ENCODE results near the gene ALOX12B. TPM values are rescaled to one million over a fixed set of nuclear protein-coding genes. Genes with fewer than 3 reads are reported as not detected.
"Not testable (repeated sequence)": the region's sequence is repeated elsewhere in the genome, so short reads cannot be mapped to it uniquely, and the experiment has no call there.

Gene ALOX12B
- polyA plus RNA-seq, 2 of the 4 experiments (the other 2 are of a cell fraction): 0.63 to 1.0 TPM

- TF ChIP-seq ZC3H11A (IDR thresholded peaks at IDR 0.05): peak; percentile 94
- H3K4me3 ChIP-seq; FAIRE-seq; H3K4me2 ChIP-seq; H3K9me3 ChIP-seq; POLR2A ChIA-PET; ATAC-seq; H3K27ac ChIP-seq; DNase-seq (ENCODE audit: low read depth in 1 of 2, low spot score in 1 of 2): not testable (repeated sequence)
- WGBS (ENCODE audit: missing lambda C conversion rate): 63% methylated on average over 5 of the region's 5 CpGs
- CTCF ChIA-PET: interaction anchor here (0.6 to 27.4 kb wide), 7 partner anchors 8 to 284 kb away, joined by 3 to 1490 read pairs (median 54); partner anchors contain the start of genes ALOX12B, ALOXE3 and RNF227
- peaks cover 21% of the 10 kb centered on the region for H3K4me1 ChIP-seq
Observed at GRCh38 chr17:8077939-8078338, 9.6 kb downstream of the ALOX12B start.

- no peak for TF ChIP-seq KDM1A (IDR thresholded peaks at IDR 0.05; ENCODE audit: low read depth)
- TF ChIP-seq RARB (CRISPR knock-in tag; IDR thresholded peaks at IDR 0.05): no peak
- no peak for TF ChIP-seq HMGXB4 (CRISPR knock-in tag; IDR thresholded peaks at IDR 0.05; ENCODE audit: borderline replicate concordance)
- TF ChIP-seq NFE2L2 (conservative IDR thresholded peaks at IDR 0.05; ENCODE audit: low read length): no peak
- no peak for TF ChIP-seq MAZ (IDR thresholded peaks at IDR 0.05; ENCODE audit: borderline replicate concordance, low read depth, low read length)
- TF ChIP-seq ZNF302 (CRISPR knock-in tag; IDR thresholded peaks at IDR 0.05): no peak
- no peak for TF ChIP-seq ATOH8 (CRISPR knock-in tag; IDR thresholded peaks at IDR 0.05; ENCODE audit: low read depth)
- TF ChIP-seq HES2 (IDR thresholded peaks at IDR 0.05): no peak
- Histone ChIP-seq H3K4me3 (no peak overlapping the region), H3K27ac (no peak overlapping the region), H3K4me2 (no peak overlapping the region), H3K9me3 (no peaks in the 10 kb centered on the region), H3K4me1 (peaks cover 21% of the 10 kb centered on the region)
- ChIA-PET CTCF (interaction anchor here (0.6 to 27.4 kb wide), 11 partner anchors 7 to 163 kb away, joined by 3 to 1490 read pairs (median 7); partner anchors contain the start of genes ALOX12B, ALOXE3, CNTROB and TRAPPC1), POLR2A (no interaction called here)
- 81% methylated on average over 13 of the region's 13 CpGs for WGBS (ENCODE audit: missing lambda C conversion rate)
- FAIRE-seq (no peak), DNase-seq (ENCODE audit: low read depth in 1 of 2, low spot score in 1 of 2) (no peak), ATAC-seq (no peak)
Observed at GRCh38 chr17:8076502-8077266, 10.8 kb downstream of the ALOX12B start.

GRCh38 chr17:8075574-8076342, 11.8 kb downstream of the ALOX12B start:
- Histone ChIP-seq H3K27ac (no peak overlapping the region), H3K9me3 (no peaks in the 10 kb centered on the region), H3K4me2 (no peak overlapping the region), H3K4me1 (peaks cover 18% of the 10 kb centered on the region), H3K4me3 (no peak overlapping the region)
- FAIRE-seq: no peak
- TF ChIP-seq CHD4 (IDR thresholded peaks at IDR 0.05; ENCODE audit: borderline replicate concordance) (no peak), FOXS1 (CRISPR knock-in tag; IDR thresholded peaks at IDR 0.05) (no peak), USF2 (IDR thresholded peaks at IDR 0.05) (no peak)
- CTCF ChIA-PET: interaction anchor here (0.6 to 27.4 kb wide), 11 partner anchors 13 to 225 kb away, joined by 3 to 1490 read pairs (median 7); partner anchors contain the start of genes ALOX12B, ALOXE3, CNTROB and TRAPPC1
- no peak for DNase-seq (ENCODE audit: low read depth in 1 of 2, low spot score in 1 of 2)
- ATAC-seq: no peak
- POLR2A ChIA-PET: interaction anchor here (0.5 kb wide), 1 partner anchor 672 kb away, joined by 14 read pairs; the partner anchor contains the start of gene TMEM256
- WGBS (ENCODE audit: missing lambda C conversion rate): 79% methylated on average over 14 of the region's 14 CpGs
